Upper lobe of left lung (tissue), 4 donors: ENCODE data around the gene DLX3.

ENCODE experiments used
- EP300 ChIP-seq, 4 donors: sonication (generic); formaldehyde crosslinking; IDR thresholded peaks; one replicate each; pipeline ENCODE4 v1.5.1; 2017; ENCODE audit warnings: antibody characterized with exemption in 4 of 4, control low read depth in 2 of 4
- POLR2A ChIP-seq, 4 donors: fragments of 450-650 bp; IDR thresholded peaks; one replicate each; pipeline ENCODE4 v1.5.1; 2016 to 2017; ENCODE audit warnings: antibody characterized with exemption in 4 of 4, mild to moderate bottlenecking in 2 of 4
- POLR2AphosphoS5 ChIP-seq, 2 donors: sonication (generic); formaldehyde crosslinking; IDR thresholded peaks; one replicate each; pipeline ENCODE4 v1.5.1; 2017; ENCODE audit warnings: antibody characterized with exemption in 2 of 2
- TF ChIP-seq, protein P1 (sequence below), 6 experiments: fragments of 450-650 bp in 4 of 6; fragments of 200-600 bp in 2 of 6; sonication (generic) in 2 of 6; IDR thresholded peaks; one replicate each; pipeline ENCODE4 v1.5.1; 2016 to 2019; ENCODE audit warnings: antibody characterized with exemption in 6 of 6

DNA sequence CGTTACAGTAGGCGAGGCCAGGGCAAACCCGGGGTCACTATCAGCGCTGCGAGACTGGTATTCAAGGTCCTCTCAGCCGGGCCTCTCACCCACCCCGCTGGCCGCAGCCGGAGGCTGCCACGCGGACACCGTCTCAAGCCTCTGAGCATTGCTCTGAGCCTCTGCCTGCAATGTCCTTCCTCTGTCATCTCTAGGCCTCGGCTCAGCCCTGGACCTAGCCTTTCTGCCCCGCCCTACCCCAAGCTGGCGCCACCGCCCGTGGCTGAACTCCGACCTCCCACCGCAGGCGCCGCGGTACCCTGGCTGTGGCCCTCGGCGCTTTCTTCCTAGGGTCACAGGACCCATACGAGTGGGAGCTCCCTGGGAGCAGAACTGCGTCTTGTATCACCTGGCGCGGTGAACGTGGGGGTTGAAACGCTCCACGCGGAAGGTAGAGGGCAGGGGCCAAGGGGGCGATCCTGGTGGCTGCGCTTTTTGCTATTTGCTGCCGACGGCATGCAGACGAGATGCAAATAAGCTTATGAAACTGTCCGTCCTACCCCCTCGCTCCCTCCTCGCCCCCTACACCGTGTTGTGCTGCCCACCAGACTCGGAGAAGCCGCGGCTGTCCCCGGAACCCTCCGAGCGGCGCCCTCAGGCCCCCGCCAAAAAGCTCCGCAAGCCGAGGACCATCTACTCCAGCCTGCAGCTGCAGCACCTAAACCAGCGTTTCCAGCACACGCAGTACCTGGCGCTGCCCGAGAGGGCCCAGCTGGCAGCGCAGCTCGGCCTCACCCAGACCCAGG is 22.3 kb downstream of the DLX3 start:
- no peak for TF ChIP-seq EP300 (IDR thresholded peaks at IDR 0.05)
- TF ChIP-seq, protein P1, sequence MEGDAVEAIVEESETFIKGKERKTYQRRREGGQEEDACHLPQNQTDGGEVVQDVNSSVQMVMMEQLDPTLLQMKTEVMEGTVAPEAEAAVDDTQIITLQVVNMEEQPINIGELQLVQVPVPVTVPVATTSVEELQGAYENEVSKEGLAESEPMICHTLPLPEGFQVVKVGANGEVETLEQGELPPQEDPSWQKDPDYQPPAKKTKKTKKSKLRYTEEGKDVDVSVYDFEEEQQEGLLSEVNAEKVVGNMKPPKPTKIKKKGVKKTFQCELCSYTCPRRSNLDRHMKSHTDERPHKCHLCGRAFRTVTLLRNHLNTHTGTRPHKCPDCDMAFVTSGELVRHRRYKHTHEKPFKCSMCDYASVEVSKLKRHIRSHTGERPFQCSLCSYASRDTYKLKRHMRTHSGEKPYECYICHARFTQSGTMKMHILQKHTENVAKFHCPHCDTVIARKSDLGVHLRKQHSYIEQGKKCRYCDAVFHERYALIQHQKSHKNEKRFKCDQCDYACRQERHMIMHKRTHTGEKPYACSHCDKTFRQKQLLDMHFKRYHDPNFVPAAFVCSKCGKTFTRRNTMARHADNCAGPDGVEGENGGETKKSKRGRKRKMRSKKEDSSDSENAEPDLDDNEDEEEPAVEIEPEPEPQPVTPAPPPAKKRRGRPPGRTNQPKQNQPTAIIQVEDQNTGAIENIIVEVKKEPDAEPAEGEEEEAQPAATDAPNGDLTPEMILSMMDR (IDR thresholded peaks at IDR 0.05), result no peak
- no peak for TF ChIP-seq POLR2A (IDR thresholded peaks at IDR 0.05)
- no peak for TF ChIP-seq POLR2AphosphoS5 (IDR thresholded peaks at IDR 0.05)
